HG03571 (cell line): ENCODE measurements around the gene SLC4A1AP.

ENCODE experiments used
- ATAC-seq: cut with Tn5 transposase; IDR thresholded peaks from one replicate; pipeline ENCODE4 v1.9.1; 2021; ENCODE audit not compliant: unreplicated experiment

The SLC4A1AP gene

GRCh38 chr2:27720004-27720551 lies 56.4 kb downstream of the SLC4A1AP start:
- no peak for ATAC-seq

GRCh38 chr2:27721335-27721734 lies 57.6 kb downstream of the SLC4A1AP start:
- ATAC-seq = no peak

- no peak for ATAC-seq
These were observed 58.3 kb downstream of the SLC4A1AP start for GRCh38 chr2:27721884-27722485.

DNA sequence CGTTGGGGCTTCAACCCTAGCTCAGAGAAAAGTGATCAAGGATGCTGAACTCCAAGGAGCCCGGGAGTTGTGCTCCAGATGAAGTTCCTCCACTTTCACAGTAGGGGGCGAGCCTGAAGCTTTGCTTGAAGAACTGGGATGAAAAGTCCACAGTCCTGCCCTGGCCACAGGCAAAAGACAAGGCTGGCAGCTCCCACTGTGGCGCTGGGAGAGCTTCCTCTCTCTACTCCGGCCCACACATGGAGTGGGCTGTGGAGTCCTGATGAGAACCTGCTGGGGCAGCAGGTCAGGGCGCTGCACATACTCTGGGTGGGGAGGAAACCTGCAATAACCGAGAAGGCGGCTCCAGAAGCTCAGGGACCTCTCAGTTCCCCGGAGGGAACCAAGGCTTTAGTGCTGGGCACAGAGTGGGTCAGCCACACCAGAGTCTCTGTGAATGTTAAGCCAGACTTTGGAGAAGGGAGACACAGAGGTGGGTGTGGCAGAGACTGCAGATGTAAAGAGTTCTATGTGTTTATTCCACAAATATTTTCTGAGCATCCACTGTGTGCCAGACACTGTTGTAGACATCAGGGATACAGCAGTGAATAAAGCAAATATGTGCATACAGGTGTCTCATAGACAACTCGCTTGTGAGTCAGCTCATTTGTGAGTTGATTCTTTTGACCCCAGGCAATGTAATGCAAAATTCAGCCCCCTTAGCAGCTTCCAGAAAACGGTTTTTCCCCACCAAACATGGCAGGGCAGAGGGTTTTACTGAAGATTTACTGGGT lies 59.9 kb downstream of the SLC4A1AP start:
- ATAC-seq = no peak

- no peak for ATAC-seq
These were observed 60.5 kb downstream of the SLC4A1AP start for GRCh38 chr2:27724191-27724590.

DNA sequence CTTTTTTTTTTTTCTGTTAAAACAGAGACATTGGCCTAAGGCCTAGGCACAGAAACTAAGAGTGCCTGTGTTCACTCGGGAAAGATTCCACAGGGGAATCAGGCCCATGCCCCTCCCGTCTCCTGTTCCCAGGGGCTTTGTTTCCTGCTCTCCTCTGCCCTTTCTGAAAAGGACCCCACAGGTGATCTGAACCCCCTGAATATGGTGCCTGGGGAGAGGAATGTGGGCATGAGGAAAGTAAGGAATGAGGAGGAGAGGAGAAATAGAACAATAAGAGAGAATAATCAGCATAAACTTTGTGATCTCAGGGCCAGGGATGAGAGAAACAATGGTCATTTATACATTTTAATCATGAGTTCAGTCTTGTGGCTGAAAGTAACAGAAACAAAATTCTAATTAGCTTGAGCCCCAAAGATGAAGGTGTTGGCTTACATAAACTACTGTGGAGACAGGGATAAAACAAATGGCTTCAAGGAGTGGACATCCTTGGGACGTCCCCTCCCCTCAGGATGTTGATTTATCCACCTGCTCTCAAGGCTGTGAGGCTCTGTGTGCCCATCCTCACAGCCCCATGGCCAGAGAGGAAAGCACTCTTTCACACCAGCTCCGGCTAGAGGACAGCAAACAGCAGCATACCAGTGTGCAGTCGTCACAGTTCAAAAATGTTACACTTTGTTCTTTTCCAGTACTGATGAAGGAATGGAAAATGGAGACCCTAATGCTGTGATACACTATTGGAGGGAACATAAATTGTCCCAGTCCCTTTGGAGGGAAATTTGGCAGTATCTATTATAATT lies 61.4 kb downstream of the SLC4A1AP start:
- no peak for ATAC-seq

GRCh38 chr2:27727257-27727656 lies 63.6 kb downstream of the SLC4A1AP start:
- ATAC-seq = no peak

- ATAC-seq = no peak
These were observed 64.6 kb downstream of the SLC4A1AP start for GRCh38 chr2:27728081-27728858.

DNA sequence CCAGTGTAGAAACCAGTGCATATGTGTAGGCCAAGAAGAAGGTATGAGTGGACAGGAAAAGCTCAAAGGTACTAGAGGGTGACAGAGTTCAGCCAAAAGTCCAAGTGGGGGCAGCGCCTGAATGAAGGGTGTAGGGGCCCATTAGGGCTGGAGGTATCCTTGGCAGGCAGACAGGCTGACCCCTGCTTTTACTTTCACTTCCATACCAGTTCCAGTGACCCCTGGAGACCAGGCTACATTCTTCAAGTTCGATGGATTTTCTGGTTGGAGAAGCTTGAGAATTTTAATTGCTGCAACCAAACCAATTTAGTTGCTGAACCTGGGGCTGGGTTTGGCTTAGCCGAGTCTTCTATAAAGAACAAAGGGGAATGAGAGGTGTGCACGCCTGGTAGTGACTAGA lies 65.5 kb downstream of the SLC4A1AP start:
- ATAC-seq = no peak

DNA sequence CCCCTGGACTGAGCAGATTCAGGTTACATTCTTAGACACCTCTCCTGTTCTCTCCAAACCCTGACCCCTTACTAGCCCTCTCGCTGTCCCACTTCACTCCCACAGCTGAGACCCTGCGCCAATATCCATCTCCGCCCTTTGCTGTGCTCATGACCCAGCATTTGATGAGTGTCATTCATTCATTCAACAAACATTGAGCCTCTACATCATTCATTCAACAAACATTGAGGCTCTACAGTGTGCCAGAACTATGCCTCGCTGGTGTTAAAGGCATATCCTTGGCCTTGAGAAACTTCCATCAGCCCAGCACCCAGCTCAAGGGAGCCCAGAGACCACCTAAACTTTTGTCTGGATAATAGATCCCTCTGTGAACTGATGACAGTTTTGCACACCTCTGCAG lies 65.9 kb downstream of the SLC4A1AP start:
- ATAC-seq = no peak

DNA sequence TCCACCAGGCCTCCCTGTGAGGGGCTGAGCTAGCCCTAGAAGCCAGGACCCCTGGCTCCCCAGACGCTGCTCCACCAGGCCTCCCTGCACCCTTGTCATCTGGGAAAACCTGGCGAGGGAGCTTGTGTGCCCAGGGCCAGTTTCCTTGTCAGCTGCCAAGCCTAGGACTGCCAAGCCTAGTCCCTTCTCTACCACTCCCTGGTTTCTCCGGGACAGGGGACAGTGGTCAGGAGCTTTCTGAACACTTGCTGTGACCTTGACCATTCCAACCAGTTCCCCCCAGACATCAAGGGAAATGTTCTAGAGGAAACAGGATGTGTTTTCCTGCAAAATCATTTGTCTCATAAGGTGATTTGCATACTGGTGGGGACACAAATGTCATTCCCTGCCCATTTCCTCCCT lies 66.6 kb downstream of the SLC4A1AP start:
- ATAC-seq = no peak

GRCh38 chr2:27730980-27731691 lies 67.4 kb downstream of the SLC4A1AP start:
- ATAC-seq = no peak

DNA sequence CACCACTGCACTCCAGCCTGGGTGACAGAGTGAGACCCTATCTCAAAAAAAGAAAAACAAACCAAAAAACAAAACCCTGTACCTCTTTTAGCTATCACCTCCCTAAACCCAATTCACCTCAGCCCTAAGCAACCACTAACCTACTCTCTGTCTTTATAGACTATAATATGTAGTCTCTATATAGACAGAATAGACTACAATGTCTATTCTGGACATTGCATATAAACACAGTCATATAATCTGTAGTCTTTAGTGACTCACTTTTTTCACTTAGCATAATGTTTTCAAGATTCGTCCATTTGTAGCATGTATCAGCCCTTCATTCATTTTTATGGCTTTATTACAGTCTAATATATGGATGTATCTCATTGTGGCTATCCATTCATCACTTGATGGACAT lies 70.6 kb downstream of the SLC4A1AP start:
- ATAC-seq = no peak

DNA sequence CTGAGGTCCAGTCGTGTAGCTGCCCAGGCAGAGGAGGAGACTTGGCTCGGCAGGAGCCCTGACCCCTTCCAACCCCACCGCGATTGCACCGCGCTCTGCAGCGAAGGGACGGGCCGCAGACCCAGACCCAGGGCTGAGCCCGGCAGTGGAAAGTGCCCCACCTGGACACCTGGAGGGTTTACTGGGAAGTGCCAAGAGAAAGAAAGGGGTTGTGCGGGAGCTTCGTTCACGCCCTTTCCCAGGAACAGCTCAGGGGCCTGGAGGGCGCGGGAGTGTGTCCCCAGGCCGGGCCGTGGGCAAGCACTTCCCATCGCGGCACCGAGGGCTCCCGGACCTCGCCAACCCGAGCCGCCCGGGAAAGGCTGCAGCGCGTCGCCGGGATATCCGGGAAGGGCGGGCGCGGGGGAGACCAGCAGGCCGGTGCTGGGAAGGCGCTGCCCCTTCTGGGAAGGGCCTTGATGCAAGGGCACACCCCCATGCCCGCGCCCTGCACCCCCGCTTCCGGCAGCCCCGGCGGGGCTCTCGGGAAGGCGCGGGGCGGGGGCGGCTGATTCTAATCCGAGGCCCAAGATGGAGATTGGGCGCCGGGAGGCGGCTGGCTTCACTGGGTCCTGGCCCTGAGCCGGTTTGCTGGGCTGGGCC lies 71.7 kb downstream of the SLC4A1AP start:
- no peak for ATAC-seq

- no peak for ATAC-seq
These were observed 72.6 kb downstream of the SLC4A1AP start for GRCh38 chr2:27736031-27736889.

DNA sequence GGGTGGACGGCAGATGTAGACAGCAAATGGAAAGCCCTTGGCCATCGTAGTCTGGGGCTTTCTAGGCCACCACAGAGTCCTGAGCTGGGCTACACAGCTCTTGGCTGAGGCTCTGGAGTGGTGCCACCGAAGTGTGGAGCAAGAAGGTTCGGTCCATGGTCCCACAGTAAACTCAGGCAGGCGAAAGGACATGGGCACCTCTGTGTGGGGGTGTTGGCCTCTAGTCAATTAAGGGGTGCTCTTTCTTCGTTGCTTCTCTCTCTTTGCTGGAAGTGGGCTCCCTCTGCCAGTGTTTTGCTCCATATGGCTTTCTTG lies 73.2 kb downstream of the SLC4A1AP start:
- ATAC-seq = no peak

DNA sequence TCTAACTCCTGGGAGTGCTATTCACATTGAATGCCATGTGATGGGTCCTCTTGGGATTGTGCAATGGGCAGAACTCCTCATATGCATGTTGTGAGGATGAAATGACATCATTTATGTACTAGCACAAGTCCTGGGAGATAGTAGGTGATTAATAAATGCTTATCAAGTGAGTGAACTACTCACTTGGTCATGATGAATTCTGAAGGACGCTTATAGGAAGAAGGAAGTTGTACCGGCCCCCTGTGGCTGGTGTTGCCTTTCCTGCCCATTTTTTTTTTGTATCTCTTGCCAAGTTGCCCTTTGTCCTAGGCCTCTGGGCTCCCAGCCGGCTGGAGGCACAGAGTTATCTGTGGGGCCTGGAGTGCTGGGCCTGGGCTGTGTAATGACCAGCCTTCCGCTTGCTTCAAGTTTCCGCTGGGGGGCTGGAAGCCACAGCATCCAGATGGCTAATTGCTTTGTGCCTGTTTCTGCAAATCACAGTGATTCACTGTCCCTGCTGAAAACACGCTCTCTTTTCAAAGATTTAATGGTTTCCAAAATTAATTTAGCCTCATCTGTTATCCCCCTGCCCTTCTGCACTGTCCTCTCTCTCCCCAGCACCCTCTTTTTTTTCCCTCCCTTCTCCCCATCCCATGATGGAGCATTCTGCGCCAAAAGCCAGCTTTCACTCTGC lies 74.1 kb downstream of the SLC4A1AP start:
- ATAC-seq = no peak

DNA sequence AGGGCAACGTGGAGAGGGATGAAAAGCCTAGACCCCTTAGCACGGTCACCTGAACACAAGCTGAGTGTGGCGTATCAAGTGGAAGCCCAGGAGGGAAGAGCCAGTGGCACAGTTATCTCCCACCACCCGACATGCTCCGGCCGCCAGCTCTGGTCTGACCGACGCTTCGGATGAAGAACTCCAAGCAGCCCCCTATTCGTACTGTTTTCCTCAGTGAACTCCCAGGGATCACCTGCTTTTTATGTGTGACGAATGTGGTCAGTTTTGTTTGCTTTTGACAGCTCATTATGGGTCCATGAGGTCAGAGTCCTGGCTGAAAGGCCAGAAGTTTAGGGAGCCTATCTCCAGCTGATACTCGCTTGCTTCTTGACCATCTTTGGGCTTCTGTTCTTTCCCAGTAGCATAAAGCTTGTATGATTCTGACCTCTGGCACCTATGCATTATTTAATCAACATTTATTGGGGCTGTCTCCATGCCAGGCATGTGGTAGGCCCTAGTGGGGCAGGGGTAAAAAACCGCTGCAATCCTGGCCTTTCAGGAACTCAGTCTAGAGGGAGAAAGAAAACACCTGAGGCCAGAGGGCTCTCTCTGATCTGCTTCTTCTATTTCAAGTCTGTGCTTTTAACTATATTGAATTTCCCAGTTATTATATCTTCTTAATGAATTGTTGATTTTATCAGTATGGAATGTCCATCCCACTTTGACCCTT lies 74.8 kb downstream of the SLC4A1AP start:
- ATAC-seq = no peak
